GM12892 (cell line): ENCODE data around the gene GRK3.

Experiments used
- POLR2A ChIP-seq: IDR thresholded peaks from 2 replicates; pipeline ENCODE4 v1.6.1; 2011; ENCODE audit warnings: low read depth, low read length, control low read depth
- TAF1 ChIP-seq: IDR thresholded peaks from 2 replicates; pipeline ENCODE4 v1.6.1; 2011; ENCODE audit warnings: low read depth, mild to moderate bottlenecking, control low read depth, low read length, borderline replicate concordance

- TF ChIP-seq TAF1 (no peak), POLR2A (no peak)
These were observed 136.7 kb downstream of the GRK3 start for GRCh38 chr22:25701056-25701780.
